ENCODE measurements around the gene RFC1.

DNA sequence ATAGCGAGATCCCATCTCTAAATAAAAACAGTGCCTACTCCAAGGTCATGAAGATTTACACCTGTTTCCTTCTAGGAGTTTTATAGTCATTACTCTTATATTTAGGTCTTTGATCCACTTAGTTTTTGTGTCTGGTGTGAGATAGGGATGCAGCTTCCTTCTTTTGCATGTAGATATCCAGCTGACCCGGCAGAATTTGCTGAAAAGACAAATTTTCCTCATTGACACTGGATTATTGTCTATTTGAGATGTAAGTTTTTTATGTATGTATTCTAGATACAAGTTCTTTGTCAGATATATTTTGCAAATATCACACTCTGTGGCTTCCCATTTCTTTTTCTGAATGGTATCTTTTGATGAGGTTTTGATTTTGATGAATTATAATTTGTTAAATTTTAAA lies 85.4 kb downstream of the RFC1 start:
- TF ChIP-seq HDAC2 (IDR thresholded peaks at IDR 0.05) = no peak
- TF ChIP-seq KLF13 (tag; IDR thresholded peaks at IDR 0.05; ENCODE audit: borderline replicate concordance, low read depth) = no peak
